Endothelial cell of umbilical vein (primary cell): ENCODE results near the gene TTLL13. TPM values are rescaled to one million over a fixed set of nuclear protein-coding genes. Genes with fewer than 3 reads are reported as not detected.
A peak's percentile ranks its signal among the peaks of the same experiment; 100 is the strongest.

Experiments
- BruUV-seq: library from RNA; stranded (reverse); fragments of 400-500 nt; replicated peaks from 2 replicates; lab custom pipeline; 2021; lab: Mats Ljungman, UMichigan
- CTCF ChIA-PET: fragments of 300-600, 350-600 bp; sonication (Branson Sonifier 250); formaldehyde crosslinking; loops from one replicate; lab custom pipeline; 2021; ENCODE audit warnings: antibody characterized with exemption, inconsistent platforms; lab: Charles Lee
- POLR2A ChIA-PET: fragments of 300-600, 350-600 bp; sonication (Branson Sonifier 250); formaldehyde crosslinking; loops from one replicate; lab custom pipeline; 2021; ENCODE audit warnings: antibody characterized with exemption, inconsistent platforms; lab: Charles Lee
- DNase-seq: peaks from one replicate; pipeline ENCODE4 v3.0.0-alpha.2; 2011; ENCODE audit warnings: low read depth, low spot score
- FAIRE-seq: peaks from 2 replicates; lab custom pipeline; 2011; peaks lifted over from hg19 to GRCh38; lab: Jason Lieb, UNC
- H2AFZ ChIP-seq: 2 replicates; pipeline ENCODE4 v1.6.0; 2012; ENCODE audit warnings: low read depth, low read length, control low read depth, inconsistent platforms
- H3K27ac ChIP-seq: 2 replicates; pipeline ENCODE4 v1.5.1; 2011; ENCODE audit warnings: low read depth, mild to moderate bottlenecking, control low read depth, low read length, moderate library complexity; ENCODE audit not compliant: insufficient read depth
- H3K27me3 ChIP-seq, 2 experiments: 2 replicates each; pipeline versions ENCODE4 v1.6.0 to v1.6.1; 2011; ENCODE audit warnings: low read length in 2 of 2, mixed read lengths in 1 of 2; ENCODE audit not compliant: control insufficient read depth in 2 of 2, insufficient read depth in 2 of 2
- H3K36me3 ChIP-seq, 2 experiments: 2 replicates in 1 of 2; 3 replicates in 1 of 2; pipeline ENCODE4 v1.5.1; 2011; ENCODE audit warnings: low read length in 2 of 2, mild to moderate bottlenecking in 1 of 2, moderate library complexity in 1 of 2; ENCODE audit not compliant: control insufficient read depth in 2 of 2, insufficient read depth in 2 of 2; ENCODE audit errors: extremely low read depth in 1 of 2
- H3K4me1 ChIP-seq: 3 replicates; pipeline ENCODE4 v1.5.1; 2011; ENCODE audit warnings: mild to moderate bottlenecking, low read length; ENCODE audit not compliant: control insufficient read depth, insufficient read depth; ENCODE audit errors: extremely low read depth
- H3K4me2 ChIP-seq: 2 replicates; pipeline ENCODE4 v1.6.1; 2011; ENCODE audit warnings: low read length, control low read depth, mixed read lengths; ENCODE audit not compliant: insufficient read depth
- H3K4me3 ChIP-seq, 3 experiments: fragments of 200-600 bp in 1 of 3; sonication (generic), shearing (Covaris generic) in 1 of 3; replicated peaks in 1 of 3; 2 replicates each; pipeline ENCODE4 v1.5.1; 2011 to 2016; ENCODE audit warnings: control low read depth in 3 of 3, low read length in 3 of 3, mild to moderate bottlenecking in 2 of 3, inconsistent platforms in 1 of 3, low read depth in 1 of 3, moderate library complexity in 1 of 3; ENCODE audit not compliant: insufficient read depth in 1 of 3
- H3K79me2 ChIP-seq: 2 replicates; pipeline ENCODE4 v1.6.0; 2012; ENCODE audit warnings: low read length, inconsistent platforms; ENCODE audit not compliant: control insufficient read depth, insufficient read depth
- H3K9ac ChIP-seq: replicated peaks from 2 replicates; pipeline ENCODE3; 2011; ENCODE audit warnings: low read length, control low read depth; ENCODE audit not compliant: insufficient read depth; ENCODE audit errors: extremely low read depth
- H3K9me1 ChIP-seq: replicated peaks from 3 replicates; pipeline ENCODE4 v1.6.0; 2011; ENCODE audit warnings: mild to moderate bottlenecking, low read length; ENCODE audit not compliant: control insufficient read depth, insufficient read depth; ENCODE audit errors: extremely low read depth
- H3K9me3 ChIP-seq: replicated peaks from 2 replicates; pipeline ENCODE4 v1.5.1; 2012; ENCODE audit warnings: low read length, inconsistent platforms; ENCODE audit not compliant: control insufficient read depth, insufficient read depth
- H4K20me1 ChIP-seq: replicated peaks from 2 replicates; pipeline ENCODE3; 2011; ENCODE audit warnings: mild to moderate bottlenecking, low read length; ENCODE audit not compliant: control insufficient read depth, insufficient read depth; ENCODE audit errors: extremely low read depth
- EZH2 ChIP-seq: IDR thresholded peaks from 2 replicates; pipeline ENCODE4 v1.6.1; 2012; ENCODE audit warnings: borderline replicate concordance, low read depth, mild to moderate bottlenecking, moderate library complexity, low read length, inconsistent platforms; ENCODE audit not compliant: severe bottlenecking
- FOS ChIP-seq: IDR thresholded peaks from 2 replicates; pipeline ENCODE4 v1.6.1; 2011; ENCODE audit warnings: mild to moderate bottlenecking, low read length, moderate library complexity, borderline replicate concordance; ENCODE audit not compliant: insufficient read depth
- JUN ChIP-seq: IDR thresholded peaks from 2 replicates; pipeline ENCODE4 v1.6.1; 2011; ENCODE audit warnings: borderline replicate concordance, low read depth; ENCODE audit not compliant: insufficient read length, insufficient read depth
- MYC ChIP-seq: IDR thresholded peaks from one replicate; pipeline ENCODE4 v1.6.1; 2011; ENCODE audit warnings: mild to moderate bottlenecking, low read depth, low read length
- POLR2A ChIP-seq: IDR thresholded peaks from 2 replicates; pipeline ENCODE4 v1.6.1; 2012; ENCODE audit warnings: low read depth, mild to moderate bottlenecking, control low read depth, low read length
- POLR2AphosphoS5 ChIP-seq: IDR thresholded peaks from 2 replicates; pipeline ENCODE4 v1.6.1; 2012; ENCODE audit warnings: low read depth, mild to moderate bottlenecking, control low read depth, low read length, moderate library complexity; ENCODE audit not compliant: insufficient read depth
- dilution Hi-C: fragments of 300-500 bp; cut with MboI; formaldehyde crosslinking; loops from one replicate; pipeline ENCODE4 v1.15.0; 2019; ENCODE audit warnings: low sequenced_read_pairs; ENCODE audit not compliant: extremely low pct_ligation_motif_present
- intact Hi-C: fragments of 100-400 bp; cut with micrococcal nuclease; formaldehyde crosslinking; loops from one replicate; pipeline ENCODE4 v1.10.0; 2022
- polyA plus RNA-seq, 4 experiments: library from polyadenylated mRNA; depleted of rRNA in 3 of 4; stranded (reverse) in 3 of 4; unstranded in 1 of 4; fragments of >200 nt; gene quantifications; 2 replicates each; pipeline versions ENCODE4 v1.2.1 to v1.2.3, GENCODE V29; 2011 to 2012; ENCODE audit warnings: missing spikeins in 1 of 4
- total RNA-seq: library from RNA; stranded (reverse); gene quantifications from 2 replicates; pipeline ENCODE4 v1.2.3, GENCODE V29; 2021
- TF ChIP-seq, protein P1 (sequence below), 2 donors: IDR thresholded peaks; 1 replicate in 1 of 2; 2 replicates in 1 of 2; pipeline ENCODE4 v1.5.1; 2011; ENCODE audit warnings: low read length in 2 of 2, mild to moderate bottlenecking in 2 of 2, moderate library complexity in 2 of 2, control low read depth in 1 of 2, inconsistent platforms in 1 of 2, low read depth in 1 of 2; ENCODE audit not compliant: insufficient read depth in 1 of 2; ENCODE audit errors: extremely low read depth in 1 of 2
- TF ChIP-seq, protein P2 (sequence below): IDR thresholded peaks from 2 replicates; pipeline ENCODE4 v1.6.1; 2011; ENCODE audit not compliant: insufficient read depth, insufficient read length

The TTLL13 gene
- total and polyA plus RNA-seq, 2 donors (not counting 3 experiments of a cell fraction or from before 2014, with no cell fraction given), result 0.04 TPM; not detected in 1

DNA sequence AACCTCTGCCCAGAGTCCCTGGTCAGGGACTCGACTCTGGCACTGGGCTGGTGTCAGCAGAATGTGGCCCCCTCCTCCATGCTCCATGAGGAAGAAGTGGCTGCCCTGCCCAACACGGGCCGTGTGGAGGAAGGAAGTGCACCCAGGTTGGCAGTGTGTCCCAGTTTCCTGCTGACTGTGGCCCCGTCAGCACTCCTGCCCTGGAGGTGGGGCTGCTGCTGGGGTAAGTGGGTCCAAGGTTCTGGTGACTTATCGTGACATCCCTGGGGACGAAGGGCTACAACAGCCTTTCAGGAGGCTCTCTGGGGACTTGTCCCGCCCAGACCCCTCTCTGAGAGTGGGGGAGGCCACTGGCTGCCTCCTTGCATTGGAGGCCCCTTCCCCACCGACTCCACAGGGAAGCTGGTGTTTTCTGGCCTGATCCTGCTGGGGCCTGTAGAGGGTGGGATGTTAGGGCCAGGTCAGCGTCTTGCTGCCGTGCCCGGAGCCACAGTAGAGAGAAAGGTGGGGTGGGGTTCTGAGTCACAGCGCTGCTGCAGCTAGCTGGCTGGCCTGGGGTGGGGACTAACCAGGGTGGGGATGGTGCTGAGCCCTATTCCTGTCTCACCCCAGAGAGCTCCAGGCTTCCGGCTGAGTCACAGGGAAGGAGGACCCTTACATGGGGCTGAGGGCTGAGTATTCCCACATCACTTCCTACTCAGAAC lies 37.8 kb upstream of the TTLL13 start:
- TF ChIP-seq MYC, result no peak
- no peak for TF ChIP-seq POLR2A
- TF ChIP-seq, protein P1, sequence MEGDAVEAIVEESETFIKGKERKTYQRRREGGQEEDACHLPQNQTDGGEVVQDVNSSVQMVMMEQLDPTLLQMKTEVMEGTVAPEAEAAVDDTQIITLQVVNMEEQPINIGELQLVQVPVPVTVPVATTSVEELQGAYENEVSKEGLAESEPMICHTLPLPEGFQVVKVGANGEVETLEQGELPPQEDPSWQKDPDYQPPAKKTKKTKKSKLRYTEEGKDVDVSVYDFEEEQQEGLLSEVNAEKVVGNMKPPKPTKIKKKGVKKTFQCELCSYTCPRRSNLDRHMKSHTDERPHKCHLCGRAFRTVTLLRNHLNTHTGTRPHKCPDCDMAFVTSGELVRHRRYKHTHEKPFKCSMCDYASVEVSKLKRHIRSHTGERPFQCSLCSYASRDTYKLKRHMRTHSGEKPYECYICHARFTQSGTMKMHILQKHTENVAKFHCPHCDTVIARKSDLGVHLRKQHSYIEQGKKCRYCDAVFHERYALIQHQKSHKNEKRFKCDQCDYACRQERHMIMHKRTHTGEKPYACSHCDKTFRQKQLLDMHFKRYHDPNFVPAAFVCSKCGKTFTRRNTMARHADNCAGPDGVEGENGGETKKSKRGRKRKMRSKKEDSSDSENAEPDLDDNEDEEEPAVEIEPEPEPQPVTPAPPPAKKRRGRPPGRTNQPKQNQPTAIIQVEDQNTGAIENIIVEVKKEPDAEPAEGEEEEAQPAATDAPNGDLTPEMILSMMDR (IDR thresholded peaks at IDR 0.05; ENCODE audit: extremely low read depth in 1 of 2, insufficient read depth in 1 of 2, low read depth in 1 of 2, low read length in 2 of 2), result no peak
- TF ChIP-seq, protein P2, sequence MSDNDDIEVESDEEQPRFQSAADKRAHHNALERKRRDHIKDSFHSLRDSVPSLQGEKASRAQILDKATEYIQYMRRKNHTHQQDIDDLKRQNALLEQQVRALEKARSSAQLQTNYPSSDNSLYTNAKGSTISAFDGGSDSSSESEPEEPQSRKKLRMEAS, result no peak
- TF ChIP-seq JUN, result no peak
- no peak for TF ChIP-seq POLR2AphosphoS5
- peak; percentile 51 for TF ChIP-seq FOS
- TF ChIP-seq EZH2, result no peak
- Histone ChIP-seq H3K27ac (peak overlapping the region; percentile 27), H3K27me3 (no peaks in the 10 kb centered on the region), H3K9me1 (no peaks in the 10 kb centered on the region), H3K36me3 (no peaks in the 10 kb centered on the region), H2AFZ (peak overlapping the region; percentile 45), H3K79me2 (no peaks in the 10 kb centered on the region), H3K9me3 (no peaks in the 10 kb centered on the region), H3K4me2 (peak overlapping the region; percentile 44), H3K4me3 (no peak overlapping the region), H4K20me1 (no peaks in the 10 kb centered on the region), H3K4me1 (peaks cover 12% of the 10 kb centered on the region), H3K9ac (no peak overlapping the region)
- intact Hi-C loops (loop anchor here (1.0 to 10.0 kb wide), 2 partner anchors 8 to 317 kb away; partner anchors contain the start of gene AP3S2), dilution Hi-C loops (loop anchor here (10.0 kb wide), 1 partner anchor 67 kb away; no protein-coding TSS in a partner anchor)
- peak; percentile 56 for FAIRE-seq
- ChIA-PET CTCF (interaction anchor here (1.5 to 2.1 kb wide), 2 partner anchors 10 kb away, joined by 7 to 9 read pairs; partner anchors contain the start of gene SEMA4B), POLR2A (interaction anchor here (0.7 kb wide), 1 partner anchor 720 kb away, joined by 3 read pairs; no protein-coding TSS in a partner anchor)
- no TSS peak for BruUV-seq
- peak; percentile 32 for DNase-seq
